ENCODE measurements around the gene PADI1. TPM values are rescaled to one million over a fixed set of nuclear protein-coding genes. Genes with fewer than 3 reads are reported as not detected.
A peak's percentile ranks its signal among the peaks of the same experiment; 100 is the strongest.

The PADI1 gene
- polyA plus RNA-seq, 1 of the 3 experiments (the other 2 are of a cell fraction), result 0.26 TPM

- H3K9me3 ChIP-seq, result peaks cover 3% of the 10 kb centered on the region; the same call in 1 of the 2 replicates
- no peaks in the 10 kb centered on the region for H4K20me1 ChIP-seq (ENCODE audit: insufficient read depth)
- no peak for TF ChIP-seq SMC3 (IDR thresholded peaks at IDR 0.05; ENCODE audit: low read depth, low read length)
- peak; percentile 61; the same call in 1 of the 2 replicates for TF ChIP-seq REST (IDR thresholded peaks at IDR 0.05; ENCODE audit: low read depth, low read length)
- CTCF ChIA-PET, result interaction anchor here (1.1 to 1.6 kb wide), 2 partner anchors 58 to 222 kb away, joined by 3 to 5 read pairs; no protein-coding TSS in a partner anchor
- H3F3A ChIP-seq (replicated peaks; ENCODE audit: insufficient read depth), result peaks cover 7% of the 10 kb centered on the region
- H3K79me2 ChIP-seq (ENCODE audit: insufficient read depth), result no peaks in the 10 kb centered on the region
- WGBS (ENCODE audit: low lambda C conversion rate), result 86% methylated on average over 8 of the region's 12 CpGs
- no peak overlapping the region for H3K4me2 ChIP-seq
- no peaks in the 10 kb centered on the region; a peak in 1 of 4 replicates for H3K4me1 ChIP-seq (ENCODE audit: control insufficient read depth in 1 of 2, insufficient read depth in 2 of 2, low read depth in 1 of 2, low read length in 1 of 2)
- POLR2A ChIA-PET, result no interaction called here
- H3K4me3 ChIP-seq (ENCODE audit: low read depth in 2 of 2, low read length in 1 of 2), result no peak overlapping the region
- no peak overlapping the region for H3K27ac ChIP-seq (ENCODE audit: low read depth in 2 of 2, low read length in 1 of 2)
- H2AFZ ChIP-seq (ENCODE audit: low read depth), result no peak overlapping the region
- no peaks in the 10 kb centered on the region for H3K9me2 ChIP-seq
- no peak overlapping the region for H3K9ac ChIP-seq
- no peak for DNase-seq
- H3K36me3 ChIP-seq (replicated peaks in 1 of 2; ENCODE audit: control insufficient read depth in 1 of 2, insufficient read depth in 2 of 2, low read length in 1 of 2), result no peaks in the 10 kb centered on the region
- H3K27me3 ChIP-seq (ENCODE audit: insufficient read depth), result no peaks in the 10 kb centered on the region
Measured at GRCh38 chr1:17183388-17184160, 21.4 kb upstream of the PADI1 start.

- no peak overlapping the region for H3K9ac ChIP-seq
- H3K27ac ChIP-seq (ENCODE audit: low read depth in 2 of 2, low read length in 1 of 2), result no peak overlapping the region
- H3K9me3 ChIP-seq, result no peaks in the 10 kb centered on the region
- no peaks in the 10 kb centered on the region for H3K9me2 ChIP-seq
- peaks cover 3% of the 10 kb centered on the region for H3F3A ChIP-seq (replicated peaks; ENCODE audit: insufficient read depth)
- 87% methylated on average over 4 of the region's 7 CpGs for WGBS (ENCODE audit: low lambda C conversion rate)
- H3K4me3 ChIP-seq (ENCODE audit: low read depth in 2 of 2, low read length in 1 of 2), result no peak overlapping the region
- no peak overlapping the region for H2AFZ ChIP-seq (ENCODE audit: low read depth)
- H3K4me1 ChIP-seq (ENCODE audit: control insufficient read depth in 1 of 2, insufficient read depth in 2 of 2, low read depth in 1 of 2, low read length in 1 of 2), result no peaks in the 10 kb centered on the region; a peak in 2 of 4 replicates
- H3K27me3 ChIP-seq (ENCODE audit: insufficient read depth), result no peaks in the 10 kb centered on the region
- CTCF ChIA-PET, result interaction anchor here (1.1 to 1.7 kb wide), 4 partner anchors 53 to 222 kb away, joined by 3 to 9 read pairs (median 4); no protein-coding TSS in a partner anchor
- H3K4me2 ChIP-seq, result no peak overlapping the region
- POLR2A ChIA-PET, result no interaction called here
- no peaks in the 10 kb centered on the region for H3K36me3 ChIP-seq (replicated peaks in 1 of 2; ENCODE audit: control insufficient read depth in 1 of 2, insufficient read depth in 2 of 2, low read length in 1 of 2)
- no peak for DNase-seq
- H3K79me2 ChIP-seq (ENCODE audit: insufficient read depth), result no peaks in the 10 kb centered on the region
- H4K20me1 ChIP-seq (ENCODE audit: insufficient read depth), result no peaks in the 10 kb centered on the region
- TF ChIP-seq RAD21 (IDR thresholded peaks at IDR 0.05; ENCODE audit: low read length), result no peak
- no peak for TF ChIP-seq ZBTB33 (IDR thresholded peaks at IDR 0.05; ENCODE audit: borderline replicate concordance, low read depth)
- no peak for TF ChIP-seq SMC3 (IDR thresholded peaks at IDR 0.05; ENCODE audit: low read depth, low read length)
- TF ChIP-seq POLR2AphosphoS5 (IDR thresholded peaks at IDR 0.05; ENCODE audit: low read depth, low read length), result no peak
- no peak for TF ChIP-seq TEAD4 (IDR thresholded peaks at IDR 0.05; ENCODE audit: borderline replicate concordance, insufficient read depth)
- TF ChIP-seq FOXJ3 (CRISPR knock-in tag; IDR thresholded peaks at IDR 0.05), result no peak
- no peak for TF ChIP-seq FOXM1 (IDR thresholded peaks at IDR 0.05; ENCODE audit: low read depth)
- TF ChIP-seq ELF1 (IDR thresholded peaks at IDR 0.05), result no peak
- no peak for TF ChIP-seq IRF3 (IDR thresholded peaks at IDR 0.05; ENCODE audit: low read depth, low read length)
- no peak for TF ChIP-seq RCOR1 (IDR thresholded peaks at IDR 0.05; ENCODE audit: low read length)
- no peak for TF ChIP-seq YY1 (IDR thresholded peaks at IDR 0.05; ENCODE audit: low read depth)
- TF ChIP-seq REST (IDR thresholded peaks at IDR 0.05; ENCODE audit: low read depth, low read length), result no peak
- no peak for TF ChIP-seq GABPA (IDR thresholded peaks at IDR 0.05; ENCODE audit: low read depth)
- no peak for TF ChIP-seq EP300 (IDR thresholded peaks at IDR 0.05; ENCODE audit: borderline replicate concordance in 1 of 2, low read depth in 1 of 2, low read length in 1 of 2)
Measured at GRCh38 chr1:17184161-17184665, 20.7 kb upstream of the PADI1 start.

Measured in SK-N-SH (cell line).